EH (cell line): ENCODE measurements around the gene ZNF783.
A peak's percentile ranks its signal among the peaks of the same experiment; 100 is the strongest.
"Not testable (repeated sequence)": the region's sequence is repeated elsewhere in the genome, so short reads cannot be mapped to it uniquely, and the experiment has no call there.

Source experiments
- DNase-seq: peaks from one replicate; pipeline ENCODE4 v3.0.0-alpha.2; 2015; ENCODE audit warnings: low read depth

The ZNF783 gene

GRCh38 chr7:149300620-149301285, 38.8 kb downstream of the ZNF783 start:
- peak; percentile 19 for DNase-seq

GRCh38 chr7:149302222-149302621, 40.2 kb downstream of the ZNF783 start:
- no peak for DNase-seq

DNA sequence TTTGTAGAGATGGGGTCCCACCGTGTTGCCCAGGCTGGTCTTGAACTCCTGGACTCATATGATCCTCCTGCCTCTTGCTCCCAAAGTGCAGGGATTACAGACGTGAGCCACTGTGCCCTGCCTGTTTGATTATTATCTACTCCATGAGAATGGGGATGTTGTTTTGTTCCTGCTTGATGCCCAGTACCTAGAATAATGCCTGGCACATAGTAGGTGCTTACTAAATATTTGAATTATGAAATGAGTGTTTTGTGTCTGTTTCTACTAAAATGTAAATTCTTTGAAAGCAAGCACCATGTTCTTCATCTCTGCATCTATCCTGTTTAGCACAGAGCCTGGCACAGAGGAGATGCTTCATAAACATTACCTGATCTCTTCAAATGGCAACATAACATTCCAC, 40.9 kb downstream of the ZNF783 start:
- no peak for DNase-seq

- DNase-seq = no peak
These were observed 42.0 kb downstream of the ZNF783 start for GRCh38 chr7:149304006-149304405.

GRCh38 chr7:149306854-149307253, 44.9 kb downstream of the ZNF783 start:
- no peak for DNase-seq

GRCh38 chr7:149307775-149308501, 45.9 kb downstream of the ZNF783 start:
- DNase-seq = no peak

DNA sequence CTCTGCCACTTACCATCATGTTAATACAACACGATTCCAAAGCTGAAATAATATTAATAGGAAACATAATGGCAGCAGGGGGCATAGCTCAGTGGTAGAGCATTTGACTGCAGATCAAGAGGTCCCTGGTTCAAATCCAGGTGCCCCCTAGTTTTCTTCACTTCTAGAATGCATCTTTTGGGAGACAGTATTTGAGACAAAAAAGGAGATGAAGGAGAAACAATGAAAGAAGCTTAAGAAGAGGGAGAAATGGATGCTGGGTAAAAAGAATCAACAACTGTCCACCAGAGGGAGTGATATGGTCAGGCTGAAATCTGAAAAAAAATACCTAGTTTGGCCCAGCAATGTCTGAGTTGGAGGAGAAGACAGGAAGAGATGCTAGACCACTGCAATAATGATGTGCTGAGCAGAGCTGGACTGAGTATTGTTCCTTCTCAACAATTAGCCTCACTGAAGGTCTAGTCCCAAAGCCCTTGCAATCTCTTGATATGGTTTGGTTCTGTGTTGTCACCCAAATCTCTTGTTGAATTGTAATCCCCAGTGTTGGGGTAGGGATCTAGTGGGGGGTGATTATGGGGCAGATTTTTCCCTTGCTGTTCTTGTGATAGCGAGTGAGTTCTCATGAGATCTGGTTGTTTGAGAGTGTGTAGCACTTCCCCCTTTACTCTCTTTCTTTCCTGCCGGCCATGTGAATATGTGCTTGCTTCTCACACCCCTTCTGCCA, 48.3 kb downstream of the ZNF783 start:
- peak; percentile 83 for DNase-seq

- DNase-seq = no peak
These were observed 49.1 kb downstream of the ZNF783 start for GRCh38 chr7:149310990-149311573.

DNA sequence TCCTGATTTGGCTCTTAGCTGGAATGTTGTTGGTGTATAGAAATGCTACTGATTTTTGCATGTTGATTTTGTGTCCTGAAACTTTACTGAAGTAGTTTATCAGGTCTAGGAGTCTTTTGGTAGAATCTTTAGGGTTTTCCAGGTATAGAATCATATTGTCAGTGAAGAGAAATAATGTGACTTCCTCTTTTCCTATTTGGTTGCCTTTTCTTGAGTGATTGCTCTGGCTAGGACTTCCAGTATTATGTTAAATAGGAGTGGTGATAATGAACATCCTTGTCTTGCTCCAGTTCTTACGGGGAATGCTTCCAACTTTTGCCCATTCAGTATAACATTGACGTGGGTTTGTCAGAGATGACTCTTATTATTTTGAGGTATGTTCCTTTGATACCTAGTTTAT, 52.0 kb downstream of the ZNF783 start:
- no peak for DNase-seq

- no peak for DNase-seq
These were observed 54.6 kb downstream of the ZNF783 start for GRCh38 chr7:149316606-149317005.

DNA sequence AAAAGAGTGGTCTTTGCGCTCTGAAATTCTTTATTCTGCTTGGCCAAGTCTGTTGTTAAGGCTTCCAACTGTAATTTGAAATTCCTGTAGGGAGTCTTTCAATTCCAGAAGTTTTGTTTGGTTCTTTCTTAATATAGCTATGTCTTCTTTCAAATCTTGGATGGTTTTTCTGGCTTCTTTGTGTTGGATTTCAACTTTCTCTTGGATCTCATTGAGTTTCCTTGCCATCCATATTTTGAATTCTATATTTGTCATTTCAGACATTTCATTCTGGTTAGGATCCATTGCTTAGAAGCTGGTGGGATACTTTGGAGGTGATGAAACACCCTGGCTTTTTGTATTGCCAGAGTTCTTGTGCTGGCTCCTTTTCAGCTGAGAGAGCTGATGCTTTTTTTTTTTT, 55.5 kb downstream of the ZNF783 start:
- DNase-seq = no peak

DNA sequence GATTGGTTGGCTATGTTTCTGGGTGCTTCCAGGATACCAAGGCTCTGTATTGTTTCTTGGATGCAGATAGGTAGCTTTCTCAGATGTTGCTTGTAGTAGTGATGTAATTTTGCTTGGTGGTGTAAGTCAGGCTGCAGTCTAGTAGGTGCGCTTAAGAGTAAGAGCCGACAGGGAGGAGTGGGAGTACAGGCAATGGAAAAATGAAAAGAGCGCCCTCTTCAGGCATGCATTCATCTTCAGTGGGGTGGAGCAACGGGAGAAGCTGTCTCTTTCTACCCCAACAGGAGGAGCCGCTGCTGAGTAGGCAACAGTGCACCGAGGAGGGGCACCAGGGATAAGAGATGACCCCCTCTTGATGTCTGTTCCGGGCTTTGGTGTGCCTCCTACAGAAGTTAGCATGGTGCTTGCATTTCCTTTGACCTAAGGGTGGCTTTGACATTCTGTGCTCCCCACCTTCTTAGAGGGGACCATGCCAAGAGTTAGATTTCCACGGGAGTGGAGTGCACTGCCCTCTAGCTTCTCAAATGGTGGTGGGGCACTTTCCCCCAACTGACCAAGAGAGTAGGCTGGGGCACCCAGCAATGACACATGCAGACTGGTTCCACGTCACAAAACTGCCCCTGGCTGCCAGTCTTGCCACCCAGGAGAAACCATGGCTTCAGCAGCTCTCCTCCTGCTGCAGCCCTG, 56.1 kb downstream of the ZNF783 start:
- no peak for DNase-seq

GRCh38 chr7:149319376-149319775, 57.4 kb downstream of the ZNF783 start:
- DNase-seq = no peak

- DNase-seq = no peak
These were observed 58.5 kb downstream of the ZNF783 start for GRCh38 chr7:149320313-149321124.

DNA sequence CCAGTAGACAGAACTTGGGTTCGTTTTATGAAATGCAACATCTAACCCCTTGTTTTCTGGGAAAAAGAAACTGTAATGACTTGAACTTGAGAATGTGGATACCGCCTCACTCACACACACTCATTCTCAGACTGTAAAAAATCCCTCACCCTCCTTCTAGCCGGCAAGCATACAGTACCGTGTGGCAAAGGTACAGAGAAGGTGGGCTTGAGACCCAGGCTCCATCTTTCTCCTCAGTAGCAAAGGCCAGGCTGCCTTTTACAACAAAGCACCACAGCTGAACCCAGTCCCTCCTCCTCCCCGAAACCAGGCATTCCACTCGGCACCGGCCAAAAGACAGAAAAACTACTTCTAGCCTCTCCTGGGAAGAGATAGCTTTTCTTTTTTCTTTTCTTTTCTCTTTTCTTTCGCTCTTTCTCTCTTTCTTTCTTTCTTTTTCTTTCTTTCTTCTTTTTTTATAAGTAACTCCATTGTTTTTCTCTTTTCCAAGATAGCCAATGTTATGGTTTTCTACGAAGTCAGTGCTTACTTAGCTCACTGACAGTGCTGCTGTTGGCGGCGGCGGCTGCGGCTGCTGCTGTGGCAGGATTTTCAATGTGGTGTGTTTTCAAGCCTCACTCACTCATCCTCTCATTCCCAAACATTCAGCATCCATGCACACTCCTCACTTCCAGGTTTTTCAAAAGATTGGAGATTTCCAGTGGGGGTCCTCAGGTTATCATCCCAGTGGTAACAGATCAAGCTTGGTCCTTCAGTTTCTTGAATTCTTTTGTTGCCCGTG, 59.3 kb downstream of the ZNF783 start:
- DNase-seq = not testable (repeated sequence)

GRCh38 chr7:149321978-149322541, 60.1 kb downstream of the ZNF783 start:
- peak; percentile 34 for DNase-seq

DNA sequence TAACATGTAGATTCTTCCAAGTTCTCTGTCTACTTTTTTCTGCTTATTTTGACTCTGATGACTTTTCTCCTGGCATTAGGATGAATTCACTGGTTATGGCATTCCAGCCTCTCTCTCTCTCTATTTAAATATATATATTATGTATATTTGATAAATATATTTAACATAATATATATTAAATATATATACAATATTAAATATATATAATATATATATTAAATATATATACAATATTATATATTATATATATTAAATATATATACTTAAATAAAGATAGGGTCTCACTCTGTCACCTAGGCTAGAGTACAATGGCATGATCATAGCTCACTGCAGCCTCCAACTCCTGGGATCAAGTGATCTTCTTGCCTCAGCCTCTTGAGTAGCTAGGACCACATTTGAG, 60.7 kb downstream of the ZNF783 start:
- DNase-seq = no peak

DNA sequence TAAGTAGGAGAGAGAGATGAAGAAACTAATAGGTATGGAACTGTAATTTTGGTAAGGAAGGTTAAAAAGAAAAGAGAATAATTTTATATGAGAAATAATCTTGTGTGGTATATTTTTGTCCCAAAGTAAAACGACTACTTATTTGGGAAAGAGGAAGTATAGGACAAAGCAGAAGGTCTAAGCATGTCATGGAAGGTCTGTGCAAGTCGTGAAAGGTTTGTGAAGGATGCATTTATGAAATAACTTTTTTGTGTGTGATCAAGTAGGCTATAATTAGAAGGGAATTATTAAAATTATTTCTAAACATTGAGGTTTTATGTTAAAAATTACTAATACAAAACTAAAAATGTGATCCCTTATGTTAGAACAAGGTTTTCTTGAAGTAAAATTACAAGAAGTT, 63.3 kb downstream of the ZNF783 start:
- no peak for DNase-seq

DNA sequence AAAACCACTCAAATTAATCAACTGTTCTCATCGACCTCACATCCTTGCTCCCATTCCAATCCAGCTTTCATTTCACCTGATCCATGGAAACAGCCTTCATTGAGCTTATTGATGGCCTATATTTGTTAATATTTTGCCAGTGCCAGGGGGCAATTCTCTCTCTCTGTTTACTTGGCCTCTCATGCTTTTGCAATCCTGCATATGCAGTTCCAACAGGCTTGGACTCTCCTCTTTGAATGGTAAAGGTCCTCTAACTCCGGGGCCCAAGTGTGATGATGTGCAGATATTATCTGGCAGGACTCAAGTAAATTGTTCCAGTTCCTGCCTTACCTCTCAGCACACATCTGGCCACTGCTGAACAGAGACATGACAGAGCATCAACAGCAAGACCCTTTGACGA, 67.3 kb downstream of the ZNF783 start:
- no peak for DNase-seq

DNA sequence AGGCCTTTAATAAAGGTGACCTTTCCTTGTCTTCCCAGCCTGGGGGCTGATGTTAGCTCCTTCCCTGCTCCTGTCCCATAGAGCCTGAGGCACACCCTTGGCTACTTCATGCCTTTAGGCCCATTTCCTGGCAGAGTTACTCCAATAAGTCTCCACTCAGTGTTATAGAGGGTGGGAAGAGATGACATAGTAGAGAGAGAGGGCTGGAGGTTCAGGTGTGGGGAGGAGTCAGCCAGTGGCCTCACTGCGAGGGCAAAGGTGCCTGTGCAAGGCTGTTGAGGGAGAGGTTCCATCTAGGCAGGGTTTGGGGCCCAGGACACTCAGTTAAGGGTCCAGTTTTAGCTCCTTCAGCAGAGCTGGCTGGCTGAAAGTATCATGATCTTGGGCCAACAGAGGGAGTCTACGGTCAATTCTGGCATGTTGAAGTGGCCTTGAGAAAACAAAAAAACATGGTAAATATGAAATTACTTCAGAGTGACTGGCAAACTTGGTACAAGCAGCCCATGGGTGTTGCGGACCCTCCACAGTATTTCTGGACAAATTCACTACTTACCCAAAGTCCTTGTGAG, 67.9 kb downstream of the ZNF783 start:
- no peak for DNase-seq
